T-cell (primary cell): ENCODE data around the gene RIC3. TPM values are rescaled to one million over a fixed set of nuclear protein-coding genes. Genes with fewer than 3 reads are reported as not detected.

Experiments used
- ATAC-seq, 4 experiments: fragments of 200-7000 bp in 3 of 4; fragments of 150-1000 bp in 1 of 4; cut with Tn5 transposase; replicated peaks in 1 of 4; 1 replicate in 3 of 4; 2 replicates in 1 of 4; pipeline ENCODE4 v1.10.0; 2021; ENCODE audit warnings: moderate library complexity in 3 of 4, mild to moderate bottlenecking in 2 of 4, moderate number of reproducible peaks in 1 of 4
- CTCF ChIA-PET, 2 donors: fragments of 300-600 bp; sonication (Branson Sonifier 250); formaldehyde crosslinking; loops; one replicate each; lab custom pipeline; 2022; ENCODE audit warnings: antibody characterized with exemption in 2 of 2; lab: Charles Lee
- POLR2A ChIA-PET, 2 donors: fragments of 300-600 bp; sonication (Branson Sonifier 250); formaldehyde crosslinking; loops; one replicate each; lab custom pipeline; 2022; ENCODE audit warnings: antibody characterized with exemption in 2 of 2; lab: Charles Lee
- DNase-seq, 35 experiments: peaks; one replicate each; pipeline versions ENCODE4 v3.0.0 to v3.0.0-alpha.2; 2013 to 2023
- H3K27ac ChIP-seq: one replicate; pipeline ENCODE4 v1.5.1; 2013; ENCODE audit warnings: low read length
- H3K27me3 ChIP-seq, 2 experiments: replicated peaks in 1 of 2; 1 replicate in 1 of 2; 2 replicates in 1 of 2; pipeline versions ENCODE4 v1.6.1 to v1.7.0; 2013; ENCODE audit warnings: low read length in 1 of 2, mixed read lengths in 1 of 2; ENCODE audit not compliant: control insufficient read depth in 2 of 2, insufficient read depth in 2 of 2; ENCODE audit errors: extremely low read depth in 1 of 2
- H3K36me3 ChIP-seq, 2 donors: 1 replicate in 1 of 2; 2 replicates in 1 of 2; pipeline versions ENCODE4 v1.6.1 to v1.7.0; 2013; ENCODE audit warnings: low read length in 1 of 2; ENCODE audit not compliant: control insufficient read depth in 2 of 2, insufficient read depth in 1 of 2; ENCODE audit errors: extremely low read depth in 1 of 2
- H3K4me1 ChIP-seq, 2 experiments: 1 replicate in 1 of 2; 2 replicates in 1 of 2; pipeline versions ENCODE4 v1.6.1 to v1.7.0; 2013; ENCODE audit warnings: low read length in 2 of 2, mixed read lengths in 1 of 2; ENCODE audit not compliant: insufficient read depth in 2 of 2, control insufficient read depth in 1 of 2; ENCODE audit errors: extremely low read depth in 1 of 2
- H3K4me3 ChIP-seq, 2 donors: 1 replicate in 1 of 2; 2 replicates in 1 of 2; pipeline versions ENCODE4 v1.5.1 to v1.7.0; 2013; ENCODE audit warnings: mild to moderate bottlenecking in 2 of 2, low read length in 1 of 2, moderate library complexity in 1 of 2; ENCODE audit not compliant: control insufficient read depth in 1 of 2; ENCODE audit errors: extremely low read depth in 1 of 2
- H3K9me3 ChIP-seq: 2 replicates; pipeline ENCODE4 v1.7.0; 2013
- H3K27ac Mint-ChIP-seq, 2 donors: one replicate each; pipeline ENCODE4 v1.8.0; 2020 to 2021; ENCODE audit warnings: mild to moderate bottlenecking in 2 of 2, mixed read lengths in 2 of 2
- H3K27me3 Mint-ChIP-seq, 2 donors: one replicate each; pipeline ENCODE4 v1.8.0; 2021 to 2022; ENCODE audit warnings: mixed read lengths in 2 of 2
- H3K36me3 Mint-ChIP-seq: one replicate; pipeline ENCODE4 v1.8.0; 2021; ENCODE audit warnings: mixed read lengths
- H3K4me1 Mint-ChIP-seq, 3 donors: one replicate each; pipeline ENCODE4 v1.8.0; 2020 to 2022; ENCODE audit warnings: mixed read lengths in 3 of 3, mild to moderate bottlenecking in 1 of 3
- H3K4me3 Mint-ChIP-seq, 3 donors: one replicate each; pipeline ENCODE4 v1.8.0; 2020 to 2022; ENCODE audit warnings: mild to moderate bottlenecking in 3 of 3, mixed read lengths in 3 of 3, moderate library complexity in 3 of 3
- H3K9me3 Mint-ChIP-seq, 3 donors: one replicate each; pipeline ENCODE4 v1.8.0; 2020 to 2022; ENCODE audit warnings: mixed read lengths in 3 of 3
- WGBS: methylation state at CpG from one replicate; pipeline ENCODE4 v1.1.5; 2013; ENCODE audit warnings: missing lambda C conversion rate; ENCODE audit not compliant: insufficient coverage; 5-methylcytosine and 5-hydroxymethylcytosine counted together
- total RNA-seq, 35 experiments: library from RNA in 6 of 35; stranded (reverse) in 6 of 35; fragments of 120-200 nt in 1 of 35; gene quantifications; one replicate each; pipeline versions ENCODE4 v1.2.1 to v1.2.4 and lab custom pipeline; 2013 to 2026

Gene RIC3
- total RNA-seq, 5 donors from 2014 or later (not counting 1 experiment from before 2014, with no cell fraction given) = 32.0 to 47.5 (median 37.5) TPM

- WGBS = 73% methylated on average over 13 of the region's 13 CpGs
- no peak for ATAC-seq
- H3K27me3 ChIP-seq = peaks cover 0 to 37% of the 10 kb centered on the region in 2 experiments
Observed at GRCh38 chr11:8067929-8068575, 100.8 kb downstream of the RIC3 start.

GRCh38 chr11:8067567-8067928 lies 101.3 kb downstream of the RIC3 start:
- Histone ChIP-seq H3K9me3 (no peaks in the 10 kb centered on the region), H3K36me3 (no peaks in the 10 kb centered on the region), H3K27me3 (peaks cover 0 to 37% of the 10 kb centered on the region in 2 experiments), H3K4me1 (no peaks in the 10 kb centered on the region), H3K27ac (no peak overlapping the region), H3K4me3 (no peak overlapping the region)
- no peaks in the 10 kb centered on the region for H3K4me1 Mint-ChIP-seq
- ChIA-PET POLR2A (interaction anchor here in 1 of 2 donors (0.6 kb wide), 1 partner anchor 221 kb away, joined by 5 read pairs; no protein-coding TSS in a partner anchor), CTCF (no interaction called here)
- no peak overlapping the region for H3K4me3 Mint-ChIP-seq
- no peaks in the 10 kb centered on the region for H3K9me3 Mint-ChIP-seq
- no peaks in the 10 kb centered on the region for H3K36me3 Mint-ChIP-seq
- no peak overlapping the region for H3K27ac Mint-ChIP-seq
- H3K27me3 Mint-ChIP-seq = peaks cover 17 to 28% of the 10 kb centered on the region in 2 donors
- no peak for ATAC-seq
- WGBS = 84% methylated on average over 3 of the region's 4 CpGs
- no peak for DNase-seq

More at GRCh38 chr11:8067929-8068575, 100.8 kb downstream of the RIC3 start:
- Mint-ChIP-seq H3K4me3 (no peak overlapping the region), H3K4me1 (no peaks in the 10 kb centered on the region), H3K36me3 (no peaks in the 10 kb centered on the region), H3K27me3 (peaks cover 17 to 28% of the 10 kb centered on the region in 2 donors), H3K27ac (no peak overlapping the region), H3K9me3 (no peaks in the 10 kb centered on the region)
- ChIA-PET POLR2A (interaction anchor here in 1 of 2 donors (0.6 kb wide), 1 partner anchor 221 kb away, joined by 5 read pairs; no protein-coding TSS in a partner anchor), CTCF (no interaction called here)
- no peak for DNase-seq
- Histone ChIP-seq H3K9me3 (no peaks in the 10 kb centered on the region), H3K27ac (no peak overlapping the region), H3K4me1 (no peaks in the 10 kb centered on the region), H3K36me3 (no peaks in the 10 kb centered on the region), H3K4me3 (no peak overlapping the region)

- H3K27ac Mint-ChIP-seq = no peak overlapping the region
- ChIA-PET POLR2A (no interaction called here), CTCF (no interaction called here)
- H3K36me3 Mint-ChIP-seq = no peaks in the 10 kb centered on the region
- H3K36me3 ChIP-seq = no peaks in the 10 kb centered on the region
- no peaks in the 10 kb centered on the region for H3K4me1 Mint-ChIP-seq
- no peak overlapping the region for H3K4me3 Mint-ChIP-seq
- WGBS = 76% methylated on average over 8 of the region's 10 CpGs
- DNase-seq = no peak
- H3K9me3 Mint-ChIP-seq = no peaks in the 10 kb centered on the region
- H3K4me3 ChIP-seq = no peak overlapping the region
- peaks cover 17 to 25% of the 10 kb centered on the region in 2 donors for H3K27me3 Mint-ChIP-seq
- peaks cover 0 to 32% of the 10 kb centered on the region in 2 experiments for H3K27me3 ChIP-seq
- H3K9me3 ChIP-seq = no peaks in the 10 kb centered on the region
- H3K4me1 ChIP-seq = no peaks in the 10 kb centered on the region
- H3K27ac ChIP-seq = no peak overlapping the region
- no peak for ATAC-seq
Observed at GRCh38 chr11:8066911-8067455, 101.8 kb downstream of the RIC3 start.

GRCh38 chr11:8066036-8066910 lies 102.6 kb downstream of the RIC3 start:
- WGBS = 70% methylated on average over 12 of the region's 17 CpGs
- H3K27ac Mint-ChIP-seq = no peak overlapping the region
- H3K36me3 Mint-ChIP-seq = no peaks in the 10 kb centered on the region
- no peak overlapping the region for H3K4me3 Mint-ChIP-seq
- no peaks in the 10 kb centered on the region for H3K9me3 Mint-ChIP-seq
- ChIA-PET CTCF (no interaction called here), POLR2A (no interaction called here)
- no peak for ATAC-seq
- H3K27me3 Mint-ChIP-seq = peaks cover 14 to 21% of the 10 kb centered on the region in 2 donors
- Histone ChIP-seq H3K4me3 (no peak overlapping the region), H3K4me1 (no peaks in the 10 kb centered on the region), H3K27me3 (peaks cover 0 to 28% of the 10 kb centered on the region in 2 experiments), H3K36me3 (no peaks in the 10 kb centered on the region), H3K27ac (no peak overlapping the region), H3K9me3 (no peaks in the 10 kb centered on the region)
- no peak for DNase-seq
- H3K4me1 Mint-ChIP-seq = no peaks in the 10 kb centered on the region

GRCh38 chr11:8065031-8065430 lies 103.8 kb downstream of the RIC3 start:
- H3K9me3 ChIP-seq = no peaks in the 10 kb centered on the region
- ChIA-PET POLR2A (no interaction called here), CTCF (no interaction called here)
- no peak overlapping the region for H3K27ac ChIP-seq
- DNase-seq = no peak
- Mint-ChIP-seq H3K27me3 (peaks cover 14 to 20% of the 10 kb centered on the region in 2 donors), H3K9me3 (no peaks in the 10 kb centered on the region), H3K27ac (no peak overlapping the region), H3K4me1 (no peaks in the 10 kb centered on the region), H3K4me3 (no peak overlapping the region), H3K36me3 (no peaks in the 10 kb centered on the region)
- H3K36me3 ChIP-seq = no peaks in the 10 kb centered on the region
- no peaks in the 10 kb centered on the region for H3K4me1 ChIP-seq
- peaks cover 0 to 31% of the 10 kb centered on the region in 2 experiments for H3K27me3 ChIP-seq
- H3K4me3 ChIP-seq = no peak overlapping the region
- WGBS = no CpG with 5 or more reads among the region's 2 CpGs
- ATAC-seq = no peak

- 85% methylated on average over 4 of the region's 7 CpGs for WGBS
- no peak overlapping the region for H3K27ac ChIP-seq
- H3K4me3 Mint-ChIP-seq = no peak overlapping the region
Observed at GRCh38 chr11:8063324-8063723, 105.5 kb downstream of the RIC3 start.

More at GRCh38 chr11:8063324-8063723, 105.5 kb downstream of the RIC3 start:
- Mint-ChIP-seq H3K27me3 (peaks cover 6 to 10% of the 10 kb centered on the region in 2 donors), H3K9me3 (no peaks in the 10 kb centered on the region), H3K27ac (no peak overlapping the region), H3K4me1 (no peaks in the 10 kb centered on the region), H3K36me3 (no peaks in the 10 kb centered on the region)
- peaks cover 0 to 22% of the 10 kb centered on the region in 2 experiments for H3K27me3 ChIP-seq
- H3K9me3 ChIP-seq = no peaks in the 10 kb centered on the region
- H3K4me3 ChIP-seq = no peak overlapping the region
- H3K4me1 ChIP-seq = no peaks in the 10 kb centered on the region
- ChIA-PET CTCF (no interaction called here), POLR2A (no interaction called here)
- DNase-seq (no peak), ATAC-seq (no peak)
- H3K36me3 ChIP-seq = no peaks in the 10 kb centered on the region
